NCI-H2171 (cell line): ENCODE measurements around the gene MRPS18A.

Source experiments
- DNase-seq: peaks from one replicate; lab custom pipeline; 2025; lab: John Stamatoyannopoulos, UW

MRPS18A gene

DNA sequence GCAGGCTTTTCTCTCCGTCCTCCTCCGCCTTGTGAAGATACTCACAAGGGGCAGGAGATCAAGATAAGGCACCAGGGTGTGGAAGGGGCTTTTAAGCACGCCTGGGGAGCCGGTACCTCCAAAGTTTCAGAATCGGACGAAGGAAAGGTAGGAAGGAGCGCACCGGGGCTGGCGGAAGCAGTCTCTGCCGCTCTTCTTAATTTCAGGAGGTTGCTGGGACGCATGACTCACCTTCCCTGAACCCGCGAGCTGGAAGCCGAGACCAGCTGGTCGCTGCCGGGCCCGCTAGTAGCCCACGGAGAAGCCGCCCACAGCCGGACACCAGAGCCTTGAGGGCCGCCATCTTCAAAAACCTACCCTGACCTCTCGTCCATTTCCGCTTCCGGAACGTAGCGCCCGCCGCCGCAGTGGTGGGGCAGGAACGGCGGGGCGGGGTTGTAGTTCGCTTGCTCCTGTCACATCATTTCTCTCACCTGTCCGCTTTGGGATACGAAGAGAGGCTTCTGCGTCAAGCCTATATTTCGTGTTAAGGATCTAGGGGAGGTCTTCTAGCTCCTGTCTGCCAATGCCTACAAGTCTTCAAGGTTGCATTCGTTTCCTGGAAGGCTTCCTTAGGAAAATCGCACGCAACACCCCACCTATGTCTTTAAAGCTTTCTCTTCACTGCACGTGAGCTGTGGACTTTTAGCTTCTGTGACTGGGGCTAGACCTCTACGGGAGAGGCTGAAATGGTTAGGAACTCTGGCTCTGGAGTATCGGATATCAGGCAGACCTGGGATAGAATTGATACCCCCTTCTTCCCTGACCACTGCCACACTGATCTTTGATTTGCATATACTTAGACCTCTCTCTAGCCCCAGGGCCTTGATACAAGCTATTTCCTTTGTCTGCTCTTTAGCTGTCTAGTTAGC is at the start of gene MRPS18A:
Gene MRPS18A (minus strand): TSS at position 355 of the 911 bp plus-strand sequence. CDS start 12 bp downstream, at position 343.
- DNase-seq = peak; percentile 65

DNA sequence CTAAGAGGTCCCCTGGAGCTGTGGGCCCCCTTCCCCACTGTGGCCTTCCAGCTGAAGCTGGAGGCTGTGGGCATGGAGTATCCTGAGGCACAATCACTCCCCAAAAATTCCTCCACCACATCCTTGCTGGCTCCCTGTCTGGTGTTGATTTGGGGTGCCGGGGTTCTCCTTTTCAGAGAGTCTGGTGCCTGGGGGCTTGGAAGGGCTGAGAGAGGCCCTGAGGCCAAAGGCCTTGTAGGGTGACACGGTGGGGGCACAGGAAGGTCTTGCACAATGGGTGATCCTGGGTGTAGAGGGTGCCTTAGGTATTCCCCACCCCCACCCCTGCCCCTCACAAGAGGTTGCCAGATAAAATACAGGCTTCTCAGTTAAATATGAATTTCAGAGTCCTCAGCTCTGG is 49.3 kb upstream of the MRPS18A start:
- no peak for DNase-seq

DNA sequence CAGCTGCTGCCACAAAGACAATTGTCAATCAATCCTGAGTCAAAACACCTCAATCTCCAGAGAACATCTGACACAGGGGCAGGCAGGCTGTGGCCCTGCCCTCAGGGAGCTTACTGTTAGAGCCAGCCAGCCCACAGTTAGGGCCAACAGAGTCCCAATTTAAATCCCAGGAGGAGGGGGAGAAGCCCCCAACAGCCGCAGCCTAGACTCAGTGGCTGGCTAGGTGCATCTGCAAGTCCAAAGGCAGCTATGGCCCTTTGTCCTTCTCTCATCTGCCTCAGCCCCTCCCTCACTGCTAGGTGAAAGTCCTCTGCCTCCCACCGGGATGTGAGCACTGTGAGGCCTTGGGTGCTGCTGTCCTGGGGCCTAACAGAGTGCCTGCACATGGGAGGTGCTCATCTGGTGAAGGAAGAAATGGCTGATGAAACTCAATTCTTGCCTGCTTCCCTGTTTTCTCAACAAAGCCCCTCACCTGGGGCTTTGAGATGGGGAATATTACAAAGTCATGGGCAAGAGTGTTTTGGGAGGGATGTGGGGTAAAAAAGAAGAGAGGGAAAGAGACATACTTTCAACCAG is 48.7 kb upstream of the MRPS18A start:
- DNase-seq = no peak

DNA sequence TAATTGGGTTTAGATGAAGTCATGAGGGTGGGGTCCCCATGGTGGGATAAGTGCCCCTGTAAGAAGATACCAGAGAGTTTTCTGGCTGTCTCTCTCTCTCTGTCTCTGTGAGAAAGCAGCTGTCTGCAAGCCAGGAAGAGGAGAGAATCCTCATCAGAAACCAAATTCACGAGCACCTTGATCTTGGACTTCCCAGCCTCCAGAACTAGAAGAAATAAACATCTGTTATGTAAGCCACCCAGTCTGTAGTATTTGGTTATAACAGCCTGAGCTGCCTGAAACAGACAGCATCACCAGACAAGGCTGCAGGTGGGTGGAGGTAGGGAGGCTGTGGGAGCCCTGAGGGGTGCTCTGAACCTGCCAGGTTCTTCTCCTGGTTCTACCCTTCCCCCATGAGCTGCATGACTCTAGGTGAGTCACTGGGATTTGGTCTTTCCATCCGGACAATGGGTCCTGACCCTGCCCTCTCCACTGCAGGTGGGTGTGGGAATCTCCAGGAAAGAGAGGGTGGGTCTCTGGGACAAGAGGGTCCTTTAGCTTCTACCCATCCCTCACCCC is 48.1 kb upstream of the MRPS18A start:
- no peak for DNase-seq

DNA sequence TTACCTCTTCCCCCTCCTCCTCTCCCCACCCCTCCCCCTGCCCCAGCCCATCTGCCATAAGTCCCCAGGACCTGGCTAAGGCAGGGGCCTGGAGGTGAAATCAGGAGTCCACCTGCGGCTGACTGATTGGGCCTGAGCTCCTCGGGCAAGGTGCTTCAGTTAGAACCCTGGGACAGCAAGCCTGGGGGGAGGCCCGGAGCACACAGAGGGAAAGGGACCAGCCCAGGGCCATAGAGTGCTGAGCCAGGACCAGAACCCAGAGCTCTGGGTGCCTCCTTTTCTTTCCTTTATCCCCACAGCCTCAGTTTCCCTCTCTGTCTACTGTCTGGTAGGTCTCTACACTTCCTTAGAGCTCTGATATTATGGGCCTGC is 46.7 kb upstream of the MRPS18A start:
- DNase-seq = no peak

DNA sequence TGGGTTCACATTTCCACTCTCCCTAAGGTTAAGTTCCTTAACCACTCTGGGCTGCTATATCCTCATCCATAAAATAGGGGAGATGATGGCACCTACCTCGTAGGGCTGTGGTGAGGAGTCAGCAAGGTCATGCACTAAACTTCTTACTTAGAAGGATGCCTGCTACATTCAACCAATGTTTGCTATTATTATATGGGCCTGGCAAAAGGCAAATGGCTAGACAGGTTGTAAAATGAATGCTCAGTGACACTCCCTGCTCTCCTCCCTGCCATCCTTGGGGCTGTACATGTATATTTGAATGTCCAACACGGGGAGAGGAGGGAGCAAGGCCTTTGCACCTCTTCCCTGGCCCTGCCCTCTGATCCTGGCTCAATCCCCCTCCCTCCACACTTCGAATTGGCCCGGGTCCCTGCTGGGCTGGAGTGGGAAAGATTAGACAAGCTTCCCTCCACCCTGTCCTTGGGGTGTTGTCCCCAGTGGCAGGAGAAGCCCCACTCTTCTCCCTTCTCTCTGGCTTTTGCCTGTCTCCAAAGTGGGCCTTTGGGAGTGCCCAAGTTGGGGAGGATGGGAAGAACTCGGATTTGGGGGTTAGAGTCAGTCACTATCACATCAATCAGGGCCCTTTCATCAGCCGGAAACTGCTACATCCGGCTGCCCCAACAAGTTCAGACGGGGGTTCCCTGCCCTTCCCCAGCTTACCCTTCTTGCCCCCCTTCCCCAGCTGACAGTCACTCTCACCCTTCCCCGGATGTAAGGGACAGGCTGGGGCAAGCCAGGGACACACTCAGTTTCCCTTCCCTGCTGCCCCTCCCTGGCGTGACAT is 46.1 kb upstream of the MRPS18A start:
- no peak for DNase-seq

DNA sequence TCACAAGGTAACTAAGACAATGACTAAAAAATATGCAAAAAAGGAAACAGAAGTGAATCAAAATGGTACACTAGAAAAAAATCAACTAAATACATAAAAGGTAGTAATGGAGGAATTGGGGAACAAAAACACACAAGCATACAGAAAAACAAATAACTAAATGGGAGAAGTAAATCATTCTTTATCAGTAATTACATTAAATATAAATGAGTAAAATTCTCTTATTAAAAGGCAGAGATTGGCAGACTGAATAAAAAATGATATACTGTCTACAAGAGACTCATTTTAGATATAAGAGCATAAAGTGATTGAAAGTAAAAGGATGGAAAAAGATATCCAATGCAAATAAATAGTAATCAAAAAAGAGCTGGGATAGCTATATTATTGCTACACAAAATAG is 43.0 kb upstream of the MRPS18A start:
- no peak for DNase-seq

DNA sequence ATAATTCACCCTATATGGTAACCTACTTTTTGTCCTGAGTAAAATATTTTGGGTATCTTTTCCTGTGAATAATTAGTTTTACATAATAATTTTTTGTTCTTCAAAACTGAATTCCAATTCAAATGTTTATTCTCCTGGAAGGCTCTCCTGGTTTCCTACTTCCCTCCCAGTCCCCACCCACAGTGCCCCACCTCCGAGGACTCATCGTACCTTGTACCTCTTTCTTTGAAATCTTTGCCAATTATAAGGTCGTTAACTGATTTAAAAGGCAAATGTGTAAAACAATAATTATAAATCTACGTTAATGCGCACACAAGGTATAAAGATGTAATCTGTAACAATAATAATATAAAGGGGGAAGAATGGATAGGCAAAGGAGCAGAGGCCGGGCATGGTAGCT is 41.9 kb upstream of the MRPS18A start:
- no peak for DNase-seq

DNA sequence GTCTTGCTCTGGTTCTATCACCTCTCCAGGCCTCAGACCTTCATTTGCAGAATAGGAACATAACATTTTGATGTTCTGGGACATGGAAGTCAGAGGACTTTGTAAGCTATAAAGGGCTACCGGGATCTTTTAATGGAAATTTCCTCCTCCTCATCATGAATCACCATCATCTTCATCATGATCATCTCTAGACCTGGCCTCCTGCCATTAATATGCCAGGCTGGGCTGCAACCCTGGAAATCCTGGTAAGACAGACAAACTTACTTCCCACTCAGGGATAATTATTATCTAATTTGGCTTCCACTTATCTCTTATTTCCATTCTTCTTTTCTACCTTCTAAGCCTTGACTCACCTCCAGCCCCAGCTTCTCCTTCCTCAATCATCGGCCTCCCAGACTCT is 41.0 kb upstream of the MRPS18A start:
- DNase-seq = no peak

DNA sequence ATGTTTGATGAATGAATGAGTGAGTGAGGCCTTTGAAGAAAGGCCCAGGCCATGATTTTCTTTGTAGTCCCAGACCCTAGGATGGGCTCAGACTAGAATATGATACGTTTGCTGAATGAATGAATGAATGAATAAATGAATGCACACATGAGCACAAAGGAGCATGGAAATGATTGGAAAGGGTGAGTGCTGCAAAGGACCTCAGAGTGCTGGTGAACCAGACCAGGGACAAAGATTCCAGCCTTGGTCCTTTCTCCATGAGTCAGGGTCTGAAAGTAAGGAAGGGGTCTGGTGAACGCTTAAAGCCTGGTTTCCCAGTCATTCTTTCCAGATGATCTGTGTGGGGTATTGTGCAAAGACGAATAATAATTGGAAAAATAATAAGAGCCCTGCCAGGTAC is 40.0 kb upstream of the MRPS18A start:
- DNase-seq = no peak

DNA sequence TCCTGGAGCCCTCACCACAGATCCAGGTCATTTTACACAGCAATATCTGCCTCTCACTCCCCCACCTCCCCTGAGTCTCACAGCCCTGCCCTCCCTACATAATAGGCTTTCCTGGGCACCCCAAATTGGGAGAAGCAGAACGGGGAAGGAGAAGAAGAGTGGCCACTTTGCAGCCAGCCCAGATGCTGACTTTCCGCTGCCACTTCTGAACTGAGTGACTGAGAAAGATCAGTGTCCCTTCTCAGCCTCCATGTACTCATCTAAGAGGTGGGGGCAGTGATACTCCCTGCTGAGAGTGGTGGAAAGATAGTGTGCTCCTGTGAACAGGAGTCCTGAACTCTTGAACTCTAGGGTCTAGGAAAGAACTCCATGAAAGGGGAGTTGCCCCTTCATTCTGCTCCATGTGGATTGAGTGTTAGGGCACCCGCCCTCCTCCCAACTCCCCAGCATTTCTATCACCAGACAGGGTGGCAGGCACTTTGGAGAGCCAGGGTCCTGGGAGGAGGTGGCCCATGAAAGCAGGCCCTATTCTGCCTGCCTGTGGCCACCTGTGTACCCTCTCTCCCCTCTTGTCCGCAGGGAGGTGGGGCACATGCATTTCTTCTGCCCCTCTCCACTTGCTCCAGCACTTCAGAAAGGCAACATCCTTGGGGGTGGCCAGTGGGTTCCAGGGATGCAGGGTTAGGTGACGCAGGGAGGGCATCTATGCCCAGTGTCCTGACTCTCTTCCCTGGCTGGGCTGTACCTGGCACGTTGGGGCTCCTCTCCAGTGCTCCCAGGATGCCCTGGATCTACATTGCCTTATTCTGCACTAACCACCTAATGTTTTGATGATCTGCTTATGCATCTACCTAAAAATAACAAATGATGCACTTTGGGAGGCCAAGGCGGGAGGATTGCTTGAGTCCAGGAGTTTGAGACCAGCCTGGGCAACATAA is 38.3 kb upstream of the MRPS18A start:
- DNase-seq = no peak

DNA sequence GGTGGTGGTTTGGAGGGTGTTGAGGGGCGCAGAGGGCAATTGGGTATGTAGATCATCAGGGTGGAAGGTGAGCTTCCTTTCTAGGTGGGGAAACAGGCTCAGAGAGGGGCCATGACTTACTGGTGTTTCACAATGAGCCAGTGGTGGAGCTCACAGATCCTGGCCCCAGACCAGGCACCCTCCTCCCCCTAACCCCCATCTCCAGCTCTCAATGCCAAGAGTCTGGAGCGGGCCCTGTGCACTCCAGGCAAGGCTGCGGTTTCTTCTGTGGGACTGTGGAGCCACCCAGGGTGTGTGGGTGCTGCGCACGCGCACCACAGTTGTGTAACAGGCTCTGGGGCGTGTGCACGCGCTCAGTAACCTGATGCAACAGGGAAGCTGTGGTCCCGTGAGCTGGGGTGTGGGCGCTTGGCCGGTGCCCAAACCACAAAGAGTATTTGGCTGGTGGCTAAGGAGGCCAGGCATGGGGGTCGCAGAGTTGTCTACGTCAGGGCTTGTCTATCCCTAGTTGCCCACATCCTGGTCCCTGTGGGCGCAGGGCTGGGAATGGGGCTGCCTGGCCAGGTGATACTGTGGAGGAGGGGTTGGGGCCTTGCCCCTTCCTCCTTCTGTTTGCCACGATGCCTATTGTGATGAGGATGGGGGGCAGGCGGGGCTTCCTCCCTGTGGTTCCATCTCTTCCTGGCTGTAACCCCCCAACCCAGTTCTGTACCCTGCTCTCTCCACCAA is 37.5 kb upstream of the MRPS18A start:
- peak; percentile 79 for DNase-seq

DNA sequence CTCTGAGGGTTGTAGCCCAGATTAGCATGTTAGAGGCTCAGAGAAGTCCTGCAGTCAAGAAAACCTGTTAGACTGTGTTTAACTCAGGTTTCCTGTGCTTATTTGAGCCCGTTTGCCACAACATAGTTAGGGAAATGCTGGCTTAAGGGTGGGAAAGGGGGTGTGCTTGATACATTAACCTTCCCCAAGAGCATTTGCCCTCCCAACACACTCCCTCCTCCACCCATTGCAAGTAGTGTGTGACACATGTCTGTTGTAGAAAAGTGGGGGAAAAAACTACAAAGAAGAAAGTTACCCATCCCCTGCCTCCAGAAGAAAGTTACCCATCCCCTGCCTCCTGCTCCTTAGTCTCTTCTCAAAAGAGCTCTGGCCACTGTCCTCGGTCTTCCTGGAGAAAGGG is 36.8 kb upstream of the MRPS18A start:
- no peak for DNase-seq

DNA sequence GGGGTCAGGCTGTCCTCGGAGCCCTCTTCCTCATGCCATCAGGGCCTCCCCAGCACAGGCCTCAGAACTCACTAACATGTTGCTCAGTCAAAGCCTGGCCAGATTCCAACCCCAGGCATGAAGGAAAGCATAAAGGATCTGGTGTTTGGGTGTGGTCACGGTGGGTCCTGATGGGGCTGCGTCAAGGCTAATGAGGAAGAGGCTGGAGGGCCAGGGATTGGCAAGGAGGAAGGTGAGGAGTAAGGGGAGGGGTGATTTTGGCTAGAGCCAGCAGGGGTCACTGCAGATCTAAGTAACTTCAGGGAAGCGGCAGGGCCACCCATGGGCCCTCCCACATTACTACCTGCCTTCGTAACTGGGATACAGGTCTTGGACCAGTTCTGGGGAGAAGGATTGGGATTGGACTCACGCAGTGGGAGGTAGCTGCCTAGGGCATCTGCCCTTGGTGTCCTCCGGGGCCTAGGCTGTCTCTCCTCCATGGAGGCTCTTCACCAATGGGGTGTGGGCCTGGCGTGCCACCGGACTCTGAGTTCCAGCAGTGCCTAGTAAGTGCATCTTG is 36.2 kb upstream of the MRPS18A start:
- no peak for DNase-seq

DNA sequence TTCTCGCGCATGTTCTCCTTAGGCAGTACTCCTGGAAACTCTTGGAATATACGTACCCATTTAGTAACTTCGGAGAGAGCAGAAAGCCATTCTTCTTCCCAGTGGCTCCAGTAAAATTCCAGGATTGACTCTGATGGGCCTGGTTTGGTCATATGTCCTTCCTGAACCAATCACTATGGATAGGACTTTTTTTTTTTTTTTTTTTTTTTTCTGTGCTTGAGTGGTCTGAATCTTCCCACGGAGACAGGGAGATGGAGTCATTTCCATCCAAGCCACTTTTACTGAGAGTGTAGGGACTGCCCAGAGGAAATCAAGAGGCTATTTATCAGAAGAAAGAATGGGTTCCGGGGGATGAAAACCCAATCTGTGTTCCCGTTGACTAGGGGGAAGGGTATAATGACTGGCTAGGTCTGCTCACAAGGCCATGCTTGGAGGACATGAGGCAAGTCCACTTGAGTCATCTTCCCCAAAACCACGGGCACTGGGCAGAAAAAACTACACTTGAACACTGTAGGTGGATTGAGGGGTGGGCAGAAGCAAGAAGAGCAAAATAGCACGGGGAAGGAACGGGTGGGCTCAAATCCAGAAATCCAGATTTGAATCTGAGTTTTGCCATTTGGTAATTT is 35.4 kb upstream of the MRPS18A start:
- no peak for DNase-seq

DNA sequence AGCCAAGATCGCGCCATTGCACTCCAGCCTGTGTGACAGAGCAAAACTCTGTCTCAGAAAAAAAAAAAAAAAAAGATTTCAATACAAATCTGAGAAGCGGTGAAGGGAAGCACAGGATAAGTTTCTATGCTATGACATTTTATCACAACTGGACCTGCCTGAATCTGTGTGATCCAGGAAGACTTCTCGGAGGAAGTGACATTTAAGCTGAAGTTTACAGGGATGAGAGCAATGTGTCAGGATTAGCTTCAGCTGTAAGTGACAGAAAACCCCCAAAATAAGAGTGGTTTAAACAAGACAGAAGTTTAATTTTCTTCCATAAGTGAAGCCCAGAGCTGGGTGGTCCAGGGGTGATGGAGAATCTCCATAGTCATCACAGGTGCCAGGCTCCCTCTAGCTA is 33.4 kb upstream of the MRPS18A start:
- no peak for DNase-seq

DNA sequence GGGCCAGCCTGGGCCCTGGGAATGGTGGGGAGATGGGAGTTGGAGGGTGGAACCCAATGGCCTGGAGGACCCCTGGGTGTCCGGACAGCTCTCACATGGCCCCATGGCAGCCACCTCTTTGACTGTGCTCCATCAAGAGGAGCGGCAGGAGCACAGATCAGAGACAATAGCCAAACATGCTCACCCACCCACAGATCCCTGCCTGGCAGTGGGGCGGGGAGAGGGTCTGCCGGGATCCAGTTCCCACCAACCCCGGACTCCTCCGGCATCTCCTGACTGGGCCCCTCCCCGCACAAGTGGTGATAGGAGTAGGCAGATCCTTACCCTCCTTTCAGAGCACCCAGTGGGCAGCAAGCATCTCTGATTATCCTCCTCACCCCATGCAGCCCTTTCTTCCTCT is 31.9 kb upstream of the MRPS18A start:
- no peak for DNase-seq

DNA sequence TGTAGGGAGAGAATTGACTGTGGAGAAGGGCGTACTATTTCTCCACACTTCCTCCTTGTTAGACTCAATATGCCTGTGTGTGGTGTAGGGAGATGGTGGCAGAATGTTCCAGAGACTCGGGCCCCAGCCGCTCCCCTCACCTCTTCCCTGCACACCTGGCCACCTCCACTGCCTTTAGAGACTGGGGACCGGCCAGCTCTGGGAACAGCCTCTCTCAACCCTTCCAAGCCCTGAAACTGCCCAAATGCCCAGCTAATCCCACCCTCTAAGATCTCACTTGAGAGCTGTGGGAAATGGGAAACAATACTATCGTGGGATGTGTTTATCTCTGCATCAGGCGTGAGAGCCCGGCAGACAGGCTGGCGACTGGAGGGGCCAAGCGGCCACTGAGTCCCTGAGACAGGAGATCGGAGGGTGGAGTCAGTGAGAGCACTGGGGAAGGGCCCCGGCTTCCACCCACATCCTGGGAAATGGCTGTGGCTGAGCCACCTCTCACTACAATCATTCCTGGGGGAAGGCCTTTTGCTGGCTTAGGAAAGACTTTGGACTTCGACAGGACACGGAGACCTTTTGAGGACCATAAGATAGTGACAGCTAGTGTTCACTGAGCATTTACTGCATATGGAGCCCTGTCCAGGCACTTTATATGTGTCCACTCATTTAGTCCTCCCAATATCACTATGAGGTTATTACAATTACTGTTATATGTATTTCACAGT is 31.0 kb upstream of the MRPS18A start:
- DNase-seq = no peak

DNA sequence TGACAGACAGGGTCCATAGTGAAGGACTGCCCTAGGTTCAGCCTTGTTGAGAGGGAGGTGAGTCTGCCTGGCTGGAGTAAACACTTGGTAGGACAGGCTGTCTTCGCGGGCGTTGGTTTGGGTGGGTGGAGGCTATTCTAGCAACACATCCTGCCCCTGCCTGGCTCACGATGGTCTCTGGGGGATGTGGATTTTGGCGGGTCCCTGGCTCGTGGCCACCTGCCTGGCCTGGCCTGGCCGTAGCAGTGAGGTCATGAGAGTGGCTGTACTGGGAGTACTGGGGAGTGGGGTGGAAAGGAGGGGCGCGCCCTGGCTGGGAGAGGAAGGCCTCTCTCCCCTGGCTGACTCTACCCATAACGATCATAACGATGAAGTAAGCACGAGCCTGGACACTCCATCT is 30.2 kb upstream of the MRPS18A start:
- DNase-seq = no peak
